Stimulated activated CD4-positive, alpha-beta T cell treated with anti-CD3 and anti-CD28 coated beads, Interleukin-2, amount 100 ng/mL, for 24 hours (primary cell): Measurements from ENCODE around the gene S100B.

Source experiments
- DNase-seq, 2 donors: peaks; one replicate each; pipeline ENCODE4 v3.0.0-alpha.2; 2020

The S100B gene

DNA sequence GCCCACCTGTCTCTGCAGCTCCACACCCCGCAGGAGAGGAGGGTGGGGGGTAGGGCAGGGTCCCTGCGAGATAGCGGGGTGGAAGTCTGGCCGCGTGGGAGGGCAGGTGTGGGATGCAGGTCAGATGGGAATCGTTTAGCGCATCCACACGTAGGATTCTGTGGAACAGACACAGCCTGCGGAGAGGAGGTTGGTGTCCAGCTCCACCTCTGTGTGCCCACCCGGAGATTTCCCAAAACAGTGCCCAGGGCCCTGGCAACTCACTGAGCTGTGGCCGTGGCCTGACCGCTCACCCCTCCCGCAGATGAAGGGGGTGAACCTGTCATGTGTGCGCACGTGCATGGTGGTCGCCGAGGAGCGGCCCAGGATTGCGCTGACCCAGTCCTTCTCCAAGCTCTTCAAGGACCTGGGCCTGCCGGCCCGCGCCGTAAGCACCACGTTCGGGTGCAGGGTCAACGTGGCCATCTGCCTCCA lies 46.9 kb downstream of the S100B start:
- no peak for DNase-seq

DNA sequence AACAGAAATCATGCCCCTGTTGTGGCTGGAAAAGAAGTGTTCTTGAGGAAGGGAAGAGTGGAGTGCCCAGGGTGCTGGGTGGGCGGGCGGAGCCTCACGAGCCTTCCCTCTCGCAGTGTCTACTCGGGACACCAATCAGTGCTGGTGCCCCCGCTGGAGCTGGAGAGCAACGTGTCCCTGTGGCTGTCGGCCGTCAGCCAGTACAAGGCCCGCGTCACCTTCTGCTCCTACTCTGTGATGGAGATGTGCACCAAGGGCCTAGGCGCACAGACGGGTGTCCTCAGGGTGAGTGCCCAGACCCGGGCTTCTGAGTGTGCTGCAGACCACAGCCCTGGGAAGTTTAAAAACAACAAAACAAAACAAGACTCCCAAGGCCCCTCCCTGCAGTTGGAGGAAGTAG lies 47.4 kb downstream of the S100B start:
- no peak for DNase-seq

DNA sequence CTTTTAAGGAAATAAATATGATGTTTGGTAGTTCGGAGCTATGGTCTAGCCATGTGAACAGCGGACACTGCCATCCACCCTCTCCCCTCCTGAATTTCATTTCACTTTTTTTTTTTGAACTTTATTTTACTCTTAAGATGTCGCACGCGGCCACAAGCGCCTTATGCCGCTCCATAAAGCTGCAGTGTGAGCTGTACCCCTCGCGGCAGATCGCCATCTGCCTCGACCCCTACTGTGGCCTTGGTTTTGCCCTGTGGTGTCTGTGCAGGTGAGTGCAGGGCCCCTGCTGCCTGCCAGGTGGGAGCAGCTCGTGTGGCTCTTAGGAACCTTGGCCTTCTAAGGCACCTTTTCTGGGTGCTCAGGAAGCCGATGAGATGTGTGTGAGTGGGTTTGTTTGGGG lies 48.1 kb downstream of the S100B start:
- no peak for DNase-seq

DNA sequence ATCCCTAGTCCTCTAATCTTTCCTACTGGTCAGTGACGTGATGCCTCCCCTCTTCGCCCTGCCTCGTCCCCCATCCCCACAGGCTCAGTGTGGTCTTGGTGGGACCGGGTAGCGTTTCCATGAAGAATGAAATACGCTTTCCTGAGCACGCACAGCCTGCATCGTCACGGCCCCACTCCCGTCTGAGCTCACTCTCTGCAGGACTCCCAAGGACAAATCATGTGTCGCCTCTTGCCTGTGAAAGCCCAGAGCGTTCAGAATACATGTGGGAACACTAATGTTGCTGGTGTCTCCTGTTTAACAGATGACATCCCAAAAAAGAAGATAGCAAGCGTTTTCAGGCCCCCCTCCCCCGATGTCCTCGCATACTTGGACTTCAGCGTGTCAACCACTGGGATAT lies 49.2 kb downstream of the S100B start:
- no peak for DNase-seq

DNA sequence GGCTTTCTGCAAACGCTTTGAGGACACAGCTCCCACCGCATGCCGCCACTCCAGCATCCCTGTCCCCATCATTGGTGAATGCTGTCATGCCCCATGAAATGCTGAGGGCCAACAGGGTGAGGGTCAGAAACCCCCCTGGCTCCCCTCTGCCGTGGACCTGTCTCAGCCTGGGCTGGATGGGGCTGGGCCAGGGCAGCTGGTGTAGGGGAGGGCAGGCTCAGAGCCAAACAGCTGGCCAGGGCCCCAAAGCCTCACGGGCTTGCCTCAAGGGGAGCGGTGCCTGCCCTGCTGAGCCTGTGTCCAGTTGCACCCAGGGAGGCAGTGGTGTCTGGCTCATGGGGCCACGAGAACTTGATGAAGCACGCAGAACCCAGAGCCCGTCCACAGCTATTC lies 49.7 kb downstream of the S100B start:
- no peak for DNase-seq

DNA sequence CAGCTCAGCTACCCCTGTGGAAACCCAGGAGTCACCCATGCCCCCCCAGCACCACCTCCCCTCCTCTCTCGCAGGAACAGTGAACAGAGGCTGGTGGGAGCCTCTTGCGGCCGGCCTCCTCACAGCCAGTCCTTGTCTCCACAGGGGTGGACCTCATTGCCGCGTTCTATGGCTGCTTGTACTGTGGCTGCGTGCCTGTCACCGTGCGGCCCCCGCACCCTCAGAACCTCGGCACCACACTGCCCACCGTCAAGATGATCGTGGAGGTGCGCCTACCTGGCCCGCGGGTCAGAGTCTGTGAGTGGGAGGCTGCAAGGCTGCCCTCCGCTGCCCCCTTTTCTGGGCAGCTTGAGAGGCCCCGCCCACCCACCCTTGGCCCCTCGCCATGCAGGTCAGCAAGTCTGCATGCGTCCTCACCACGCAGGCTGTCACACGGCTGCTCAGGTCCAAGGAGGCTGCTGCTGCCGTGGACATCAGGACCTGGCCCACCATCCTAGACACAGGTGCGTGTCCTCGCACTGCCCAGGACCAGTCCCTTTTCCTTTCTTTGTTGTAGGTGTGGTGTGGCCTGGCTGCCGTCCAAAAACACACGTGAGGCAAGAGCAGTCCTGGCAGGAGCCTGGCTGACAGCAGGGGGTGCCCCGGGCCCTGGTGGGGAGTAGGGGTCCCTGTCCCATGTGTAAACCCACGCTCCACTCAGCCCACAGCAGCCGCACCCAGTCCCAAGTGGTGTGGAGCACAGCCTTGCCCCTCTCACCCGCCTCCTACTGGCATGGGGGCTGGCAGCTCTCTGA lies 50.3 kb downstream of the S100B start:
- no peak for DNase-seq

DNA sequence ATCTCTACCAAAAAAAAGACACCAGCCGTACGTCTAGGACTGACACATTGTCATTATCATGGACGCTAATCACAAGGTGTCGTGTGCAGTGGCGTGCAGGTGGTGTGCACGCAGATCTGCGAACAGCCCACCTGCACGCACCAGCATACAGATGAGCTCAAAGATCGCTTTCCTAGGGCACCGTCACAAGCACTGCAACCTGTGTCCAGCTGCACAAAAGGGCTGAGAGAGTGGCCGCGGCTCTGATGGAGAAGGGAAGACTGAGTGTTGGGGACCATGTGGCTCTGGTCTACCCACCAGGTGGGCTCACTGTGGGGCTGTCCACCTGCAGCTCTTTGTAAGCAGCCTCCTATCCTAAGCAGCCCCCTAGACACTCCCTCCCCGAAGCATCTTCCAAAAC lies 50.9 kb downstream of the S100B start:
- no peak for DNase-seq

DNA sequence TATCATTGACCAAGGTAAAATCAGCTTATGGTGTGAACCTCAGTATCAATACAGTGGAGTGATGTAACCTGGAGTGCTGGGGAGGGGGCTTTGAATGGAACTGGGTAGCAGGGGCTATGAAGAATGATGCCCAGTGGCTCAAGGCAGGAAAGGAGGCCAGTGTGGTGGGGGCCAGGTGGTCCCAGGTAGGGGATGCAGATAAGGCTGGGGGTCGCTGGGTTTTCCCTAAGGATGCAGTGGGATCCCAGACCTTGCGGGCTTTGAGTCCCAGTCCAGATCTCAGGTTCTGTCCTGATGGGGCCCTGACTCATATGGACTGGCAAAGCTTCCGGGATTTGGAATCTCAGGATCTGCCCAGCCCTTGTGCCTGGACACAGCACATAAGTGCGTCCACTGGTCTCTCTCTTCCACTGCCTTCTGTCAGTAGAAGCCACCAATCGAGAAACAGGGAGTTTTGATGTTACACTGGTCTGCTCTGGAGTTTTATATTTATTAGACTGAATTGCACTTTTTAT lies 52.0 kb downstream of the S100B start:
- no peak for DNase-seq

DNA sequence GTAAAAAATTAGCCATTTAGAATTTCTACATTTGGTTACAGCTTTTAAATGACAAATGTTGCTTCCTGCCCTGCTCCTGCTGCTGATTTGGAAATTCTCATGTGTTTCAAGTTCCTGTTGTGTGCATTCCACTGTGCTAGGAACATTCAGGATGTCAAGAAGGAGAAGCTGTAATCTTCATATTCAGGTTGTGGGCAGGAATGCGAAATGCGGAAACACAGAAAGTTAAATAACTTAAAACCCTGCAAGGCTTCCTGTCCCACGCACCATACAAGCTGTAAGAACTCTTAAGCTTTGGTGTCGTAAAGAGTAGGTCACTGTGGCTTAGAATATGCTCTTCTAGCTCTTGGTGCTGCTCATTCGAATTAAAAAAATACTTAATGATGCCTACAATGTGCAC lies 52.6 kb downstream of the S100B start:
- no peak for DNase-seq

DNA sequence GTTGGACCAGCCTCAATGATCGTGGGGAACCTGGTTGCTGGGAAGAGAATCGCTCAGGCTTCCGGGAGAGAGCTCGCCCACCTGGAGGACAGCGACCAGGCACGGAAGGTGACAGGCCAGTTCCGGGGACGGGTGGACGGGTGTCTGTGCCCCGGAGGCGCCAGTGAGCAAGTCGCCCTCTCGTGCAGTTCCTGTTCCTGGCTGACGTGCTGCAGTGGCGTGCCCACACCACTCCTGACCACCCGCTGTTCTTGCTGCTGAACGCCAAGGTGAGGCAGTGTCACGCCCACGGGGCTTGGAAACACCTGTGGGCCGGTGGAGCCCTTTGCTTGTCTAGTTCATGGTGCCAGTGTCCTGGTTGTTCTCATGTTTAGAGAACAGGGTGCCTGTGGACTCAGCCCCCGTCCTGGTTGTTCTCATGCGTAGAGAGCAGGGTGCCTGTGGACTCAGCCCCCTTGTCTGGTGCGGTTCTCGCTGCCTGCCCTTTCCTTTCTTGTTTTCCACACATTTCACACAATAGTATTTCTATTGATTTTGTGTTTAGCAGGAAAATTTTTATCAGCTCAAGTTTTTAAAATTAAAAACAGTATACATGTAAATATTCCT lies 53.1 kb downstream of the S100B start:
- DNase-seq = peak; percentile 40 to 46

DNA sequence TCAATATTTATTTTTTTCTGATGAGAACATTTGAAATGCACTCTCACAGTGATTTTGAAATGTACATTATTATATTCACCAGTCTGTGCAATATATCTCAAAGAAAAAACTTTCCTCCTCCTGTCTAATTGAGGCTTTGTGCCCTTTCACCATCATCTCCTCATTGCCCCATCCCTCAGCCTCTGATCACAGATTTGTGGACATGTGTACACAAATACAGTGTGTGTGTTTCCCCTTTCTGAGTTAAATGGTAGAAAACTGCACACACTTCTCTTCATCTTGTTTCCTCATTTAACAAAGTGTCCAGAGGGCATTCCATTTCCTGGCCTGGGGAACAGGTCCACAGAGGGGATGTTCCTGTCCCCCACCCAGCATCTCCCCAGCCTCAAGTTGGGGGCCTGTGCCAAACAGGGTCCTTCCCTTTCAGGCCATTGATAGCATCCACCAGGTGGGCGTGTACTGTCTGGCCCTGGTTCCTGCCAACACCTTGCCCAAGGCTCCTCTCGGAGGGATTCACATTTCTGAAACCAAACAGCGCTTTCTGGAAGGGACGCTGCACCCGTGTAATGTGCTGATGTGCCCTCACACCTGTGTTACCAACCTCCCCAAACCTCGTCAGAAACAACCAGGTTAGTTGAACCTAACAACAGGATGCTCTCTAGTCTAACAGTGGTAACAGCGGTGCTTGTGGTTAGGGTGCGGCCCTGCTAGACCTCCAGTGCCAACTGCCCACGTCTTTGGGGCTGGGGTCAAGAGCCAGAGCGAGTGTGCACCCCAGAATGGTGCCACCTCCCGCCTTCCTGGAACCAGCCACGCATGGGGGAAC lies 54.6 kb downstream of the S100B start:
- DNase-seq = no peak

DNA sequence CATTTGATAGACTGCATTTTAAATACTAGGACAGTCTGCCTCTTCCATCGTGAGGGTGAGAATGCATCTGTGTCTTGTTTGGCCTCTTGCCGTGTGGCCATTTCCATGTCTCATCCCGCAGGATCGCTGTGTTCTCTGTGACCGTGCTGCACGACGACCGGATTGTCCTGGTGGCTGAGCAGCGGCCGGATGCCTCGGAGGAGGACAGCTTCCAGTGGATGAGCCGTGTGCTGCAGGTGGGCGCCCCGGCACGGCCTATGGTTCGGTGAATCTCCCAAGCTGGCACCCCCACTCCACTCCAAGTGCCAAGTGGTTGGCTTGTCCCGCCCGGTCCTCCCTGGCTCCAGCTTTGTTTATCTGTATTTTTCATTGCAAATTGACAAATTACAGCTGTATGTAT lies 55.2 kb downstream of the S100B start:
- no peak for DNase-seq
